Vagina (tissue), 2 donors: ENCODE results near the gene LAMA1. TPM values are rescaled to one million over a fixed set of nuclear protein-coding genes. Genes with fewer than 3 reads are reported as not detected.

Source experiments
- DNase-seq, 2 donors: peaks; one replicate each; pipeline ENCODE4 v3.0.0-alpha.2; 2017; ENCODE audit errors: extremely low spot score in 2 of 2
- H3K27ac ChIP-seq: fragments of 200-600 bp; sonication (generic); one replicate; pipeline ENCODE4 v1.5.1; 2019
- H3K27me3 ChIP-seq: fragments of 200-600 bp; sonication (generic); one replicate; pipeline ENCODE4 v1.5.1; 2019
- H3K36me3 ChIP-seq, 2 donors: fragments of 200-600 bp; sonication (generic); one replicate each; pipeline ENCODE4 v1.5.1; 2017 to 2019
- H3K4me1 ChIP-seq: fragments of 200-600 bp; sonication (generic); one replicate; pipeline ENCODE4 v1.5.1; 2019
- H3K4me3 ChIP-seq, 2 donors: fragments of 200-600 bp; sonication (generic); 1 replicate in 1 of 2; 2 replicates in 1 of 2; pipeline ENCODE4 v1.5.1; 2016 to 2019
- H3K9me3 ChIP-seq: fragments of 200-600 bp; sonication (generic); one replicate; pipeline ENCODE4 v1.5.1; 2019
- POLR2A ChIP-seq, 2 donors: fragments of 450-650 bp; IDR thresholded peaks; one replicate each; pipeline ENCODE4 v1.6.1; 2017; ENCODE audit warnings: antibody characterized with exemption in 2 of 2, mild to moderate bottlenecking in 2 of 2, moderate library complexity in 2 of 2
- POLR2AphosphoS5 ChIP-seq, 2 donors: sonication (generic); formaldehyde crosslinking; IDR thresholded peaks; one replicate each; pipeline ENCODE4 v1.9.0; 2017; ENCODE audit warnings: antibody characterized with exemption in 2 of 2, mild to moderate bottlenecking in 2 of 2, low read depth in 1 of 2; ENCODE audit not compliant: insufficient read depth in 1 of 2
- intact Hi-C: fragments of 100-400 bp; cut with DNase I; formaldehyde crosslinking; loops from one replicate; pipeline ENCODE4 v1.15.1; 2023
- total RNA-seq: library from RNA; depleted of rRNA; stranded (reverse); fragments of >200 nt; gene quantifications from one replicate; pipeline ENCODE4 v1.2.3, GENCODE V29; 2016
- TF ChIP-seq, protein P1 (sequence below), 3 experiments: fragments of 450-650 bp in 2 of 3; fragments of 200-600 bp in 1 of 3; sonication (generic) in 1 of 3; IDR thresholded peaks; one replicate each; pipeline ENCODE4 v1.5.1; 2017 to 2019; ENCODE audit warnings: antibody characterized with exemption in 3 of 3, mild to moderate bottlenecking in 2 of 3, moderate library complexity in 2 of 3

The LAMA1 gene
- total RNA-seq, 1 donor from 2014 or later, result 1.5 TPM

DNA sequence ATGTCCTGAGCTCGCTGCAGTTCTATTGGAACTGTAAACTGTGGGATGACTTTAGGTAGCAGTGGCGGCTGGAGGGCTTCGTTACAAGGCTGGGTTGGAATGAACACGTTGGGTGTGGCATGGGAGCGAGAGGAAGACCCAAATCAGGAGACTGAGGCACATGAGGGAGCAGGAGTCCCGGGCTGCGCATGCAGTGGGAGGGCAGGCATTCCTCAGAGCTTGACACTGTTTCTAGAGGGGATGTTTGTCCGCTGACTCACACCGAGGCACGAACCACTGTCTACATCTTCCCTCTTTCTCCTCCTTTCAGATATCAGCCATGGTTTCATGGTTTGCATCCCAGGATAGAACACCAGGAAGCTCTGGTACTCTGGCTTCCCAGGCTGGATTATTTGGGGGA is 40.6 kb upstream of the LAMA1 start:
- H3K36me3 ChIP-seq, result no peaks in the 10 kb centered on the region
- no peak overlapping the region for H3K4me3 ChIP-seq
- intact Hi-C loops, result no loop called here
- no peak overlapping the region for H3K27ac ChIP-seq
- TF ChIP-seq, protein P1, sequence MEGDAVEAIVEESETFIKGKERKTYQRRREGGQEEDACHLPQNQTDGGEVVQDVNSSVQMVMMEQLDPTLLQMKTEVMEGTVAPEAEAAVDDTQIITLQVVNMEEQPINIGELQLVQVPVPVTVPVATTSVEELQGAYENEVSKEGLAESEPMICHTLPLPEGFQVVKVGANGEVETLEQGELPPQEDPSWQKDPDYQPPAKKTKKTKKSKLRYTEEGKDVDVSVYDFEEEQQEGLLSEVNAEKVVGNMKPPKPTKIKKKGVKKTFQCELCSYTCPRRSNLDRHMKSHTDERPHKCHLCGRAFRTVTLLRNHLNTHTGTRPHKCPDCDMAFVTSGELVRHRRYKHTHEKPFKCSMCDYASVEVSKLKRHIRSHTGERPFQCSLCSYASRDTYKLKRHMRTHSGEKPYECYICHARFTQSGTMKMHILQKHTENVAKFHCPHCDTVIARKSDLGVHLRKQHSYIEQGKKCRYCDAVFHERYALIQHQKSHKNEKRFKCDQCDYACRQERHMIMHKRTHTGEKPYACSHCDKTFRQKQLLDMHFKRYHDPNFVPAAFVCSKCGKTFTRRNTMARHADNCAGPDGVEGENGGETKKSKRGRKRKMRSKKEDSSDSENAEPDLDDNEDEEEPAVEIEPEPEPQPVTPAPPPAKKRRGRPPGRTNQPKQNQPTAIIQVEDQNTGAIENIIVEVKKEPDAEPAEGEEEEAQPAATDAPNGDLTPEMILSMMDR (IDR thresholded peaks at IDR 0.05), result no peak
- TF ChIP-seq POLR2AphosphoS5 (IDR thresholded peaks at IDR 0.05; ENCODE audit: insufficient read depth in 1 of 2, low read depth in 1 of 2) (no peak), POLR2A (IDR thresholded peaks at IDR 0.05) (no peak)
- no peaks in the 10 kb centered on the region for H3K27me3 ChIP-seq
- no peaks in the 10 kb centered on the region for H3K4me1 ChIP-seq
- H3K9me3 ChIP-seq, result no peaks in the 10 kb centered on the region
- DNase-seq, result peak in 1 of 2 donors; percentile 89

DNA sequence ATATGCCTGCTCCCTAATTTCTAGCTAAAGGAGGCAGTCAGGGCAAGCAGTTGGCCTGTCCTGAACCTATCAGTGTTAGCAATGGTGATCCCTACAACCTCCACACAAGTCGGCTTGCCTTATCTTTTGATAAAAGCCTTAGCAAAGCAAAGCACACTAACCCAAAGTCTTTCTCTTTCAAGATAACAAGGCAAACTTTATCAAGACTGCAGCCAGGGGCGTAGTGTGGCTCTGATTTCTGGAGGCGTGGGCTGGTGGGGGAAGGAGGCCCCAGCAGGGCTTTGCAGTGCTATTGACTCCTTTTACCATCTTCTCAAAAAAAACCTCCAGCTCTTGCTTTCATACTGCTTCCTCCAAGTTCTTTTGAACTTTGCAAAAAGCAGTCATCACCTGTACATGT is 40.2 kb upstream of the LAMA1 start:
- Histone ChIP-seq H3K27ac (no peak overlapping the region), H3K27me3 (no peaks in the 10 kb centered on the region), H3K36me3 (no peaks in the 10 kb centered on the region), H3K9me3 (no peaks in the 10 kb centered on the region), H3K4me1 (no peaks in the 10 kb centered on the region), H3K4me3 (no peak overlapping the region)
- TF ChIP-seq POLR2A (IDR thresholded peaks at IDR 0.05) (no peak), POLR2AphosphoS5 (IDR thresholded peaks at IDR 0.05; ENCODE audit: insufficient read depth in 1 of 2, low read depth in 1 of 2) (no peak)
- TF ChIP-seq, protein P1 (IDR thresholded peaks at IDR 0.05), result no peak
- intact Hi-C loops, result no loop called here
- peak in 1 of 2 donors; percentile 7 for DNase-seq

DNA sequence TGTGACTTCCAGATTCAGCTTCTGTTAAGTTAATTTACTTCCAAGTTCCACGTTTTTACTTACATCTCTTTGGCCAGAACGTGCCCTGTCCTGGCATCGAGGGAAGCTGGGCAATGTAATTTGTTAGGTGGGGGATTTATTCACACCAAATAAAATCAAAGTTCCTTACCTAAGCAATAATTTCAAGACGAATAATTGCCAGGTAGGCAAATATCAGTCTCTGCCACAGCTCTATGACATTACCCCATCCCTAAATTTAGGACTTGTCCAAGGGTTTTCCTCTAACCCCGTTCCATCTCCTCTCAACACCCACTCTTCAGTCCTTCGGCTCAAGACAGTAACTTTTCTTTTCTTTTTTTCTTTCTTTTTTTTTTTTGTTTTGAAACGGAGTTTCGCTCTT is 38.3 kb upstream of the LAMA1 start:
- Histone ChIP-seq H3K4me3 (no peak overlapping the region), H3K9me3 (no peaks in the 10 kb centered on the region), H3K27me3 (no peaks in the 10 kb centered on the region), H3K27ac (no peak overlapping the region), H3K4me1 (no peaks in the 10 kb centered on the region), H3K36me3 (no peaks in the 10 kb centered on the region)
- intact Hi-C loops, result no loop called here
- no peak for DNase-seq
- TF ChIP-seq, protein P1 (IDR thresholded peaks at IDR 0.05), result no peak
- TF ChIP-seq POLR2A (IDR thresholded peaks at IDR 0.05) (no peak), POLR2AphosphoS5 (IDR thresholded peaks at IDR 0.05; ENCODE audit: insufficient read depth in 1 of 2, low read depth in 1 of 2) (no peak)

DNA sequence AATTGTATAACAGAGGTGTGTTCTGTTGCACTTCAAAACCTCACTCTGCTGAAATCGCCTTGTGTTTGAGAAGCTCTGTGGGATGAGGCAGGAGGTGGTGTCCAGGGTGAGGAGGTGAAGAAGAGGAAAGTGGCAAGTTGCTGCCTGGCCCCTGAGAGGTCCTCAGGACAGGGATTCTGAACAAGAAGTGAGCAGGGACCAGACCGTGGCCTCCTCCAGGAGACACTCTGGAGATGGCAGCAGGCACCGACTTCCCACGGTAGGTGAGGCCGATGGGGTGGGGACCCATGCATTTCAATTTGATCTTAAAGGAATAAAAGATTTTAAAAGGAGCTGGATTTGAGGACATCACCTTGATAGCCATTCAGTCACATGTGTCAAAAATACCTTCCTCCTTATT is 37.5 kb upstream of the LAMA1 start:
- Histone ChIP-seq H3K27me3 (no peaks in the 10 kb centered on the region), H3K9me3 (no peaks in the 10 kb centered on the region), H3K4me1 (no peaks in the 10 kb centered on the region), H3K4me3 (no peak overlapping the region), H3K27ac (no peak overlapping the region), H3K36me3 (no peaks in the 10 kb centered on the region)
- DNase-seq, result no peak
- TF ChIP-seq, protein P1 (IDR thresholded peaks at IDR 0.05), result no peak
- no peak for TF ChIP-seq POLR2AphosphoS5 (IDR thresholded peaks at IDR 0.05; ENCODE audit: insufficient read depth in 1 of 2, low read depth in 1 of 2)
- TF ChIP-seq POLR2A (IDR thresholded peaks at IDR 0.05), result no peak
- intact Hi-C loops, result no loop called here

DNA sequence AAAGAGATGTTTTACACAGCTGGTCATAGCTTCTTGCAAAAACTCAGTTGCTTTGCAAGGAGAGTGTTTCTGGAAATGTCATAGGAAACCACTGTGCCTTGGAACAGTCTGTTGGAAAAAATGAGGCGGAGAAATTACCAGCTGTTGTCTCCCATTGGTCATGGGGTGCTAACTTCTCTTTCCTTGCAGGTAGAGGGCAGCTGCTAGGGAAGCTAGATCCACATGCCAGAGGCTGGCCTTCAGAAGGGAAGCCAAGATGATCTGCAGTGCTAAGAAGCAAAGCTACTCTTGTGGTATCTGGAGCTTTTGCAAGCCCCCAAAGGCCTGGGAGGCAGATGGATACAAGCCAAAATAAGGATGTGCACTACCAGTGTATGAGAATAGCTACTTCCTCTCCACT is 34.8 kb upstream of the LAMA1 start:
- no peaks in the 10 kb centered on the region for H3K27me3 ChIP-seq
- intact Hi-C loops, result no loop called here
- no peaks in the 10 kb centered on the region for H3K36me3 ChIP-seq
- H3K4me3 ChIP-seq, result no peak overlapping the region
- no peak for DNase-seq
- TF ChIP-seq, protein P1 (IDR thresholded peaks at IDR 0.05), result no peak
- no peaks in the 10 kb centered on the region for H3K9me3 ChIP-seq
- no peaks in the 10 kb centered on the region for H3K4me1 ChIP-seq
- H3K27ac ChIP-seq, result no peak overlapping the region
